HepG2 (cell line): Measurements from ENCODE around the gene DNAJC28. TPM values are rescaled to one million over a fixed set of nuclear protein-coding genes. Genes with fewer than 3 reads are reported as not detected.

Source experiments
- ADNP ChIP-seq: sonication (generic); formaldehyde crosslinking; IDR thresholded peaks from 2 replicates; pipeline ENCODE4 v1.4.0; 2020; ENCODE audit warnings: missing genetic modification reagents
- BCL6 ChIP-seq: IDR thresholded peaks from 2 replicates; pipeline ENCODE4 v1.6.1; 2016; ENCODE audit warnings: missing genetic modification reagents, missing compliant biosample characterization
- ELF1 ChIP-seq: sonication (generic); formaldehyde crosslinking; IDR thresholded peaks from 2 replicates; pipeline ENCODE4 v1.4.0; 2020; ENCODE audit warnings: missing genetic modification reagents
- FLYWCH1 ChIP-seq: sonication (generic); formaldehyde crosslinking; IDR thresholded peaks from 2 replicates; pipeline ENCODE4 v1.8.1; 2023; ENCODE audit warnings: mild to moderate bottlenecking, missing genetic modification reagents
- GABPA ChIP-seq, 2 experiments: IDR thresholded peaks; 2 replicates each; pipeline ENCODE4 v1.6.1; 2011 to 2016; ENCODE audit warnings: low read depth in 2 of 2, low read length in 1 of 2, missing biosample characterization in 1 of 2, missing genetic modification characterization in 1 of 2
- HNRNPLL ChIP-seq: fragments of 200-400 bp; formaldehyde crosslinking; IDR thresholded peaks from 2 replicates; pipeline ENCODE4 v1.6.1; 2017; ENCODE audit warnings: mild to moderate bottlenecking, low read depth, low read length; ENCODE audit not compliant: poor library complexity, severe bottlenecking
- KLF13 ChIP-seq: sonication (generic); formaldehyde crosslinking; IDR thresholded peaks from 2 replicates; pipeline ENCODE4 v1.4.0; 2020; ENCODE audit warnings: mild to moderate bottlenecking, missing genetic modification reagents
- MATR3 ChIP-seq: sonication (generic); formaldehyde crosslinking; IDR thresholded peaks from 2 replicates; pipeline ENCODE4 v1.4.0; 2020; ENCODE audit warnings: missing genetic modification reagents
- REST ChIP-seq, 2 experiments: IDR thresholded peaks; 2 replicates each; pipeline ENCODE4 v1.6.1; 2011 to 2012; ENCODE audit warnings: low read length in 2 of 2, borderline replicate concordance in 1 of 2, low read depth in 1 of 2, mild to moderate bottlenecking in 1 of 2, moderate library complexity in 1 of 2
- RXRA ChIP-seq: sonication (generic); formaldehyde crosslinking; IDR thresholded peaks from 2 replicates; pipeline ENCODE4 v1.5.1; 2020; ENCODE audit warnings: missing genetic modification reagents
- TFE3 ChIP-seq: IDR thresholded peaks from 2 replicates; pipeline ENCODE4 v1.6.1; 2016
- UBTF ChIP-seq: sonication (generic); formaldehyde crosslinking; IDR thresholded peaks from 2 replicates; pipeline ENCODE4 v1.4.0; 2020; ENCODE audit warnings: mild to moderate bottlenecking, missing genetic modification reagents
- ZBTB33 ChIP-seq: sonication (generic); formaldehyde crosslinking; IDR thresholded peaks from 2 replicates; pipeline ENCODE4 v1.4.0; 2020; ENCODE audit warnings: missing genetic modification reagents
- ZFP1 ChIP-seq: IDR thresholded peaks from 2 replicates; pipeline ENCODE4 v1.6.1; 2016
- ZFP41 ChIP-seq: sonication (generic); formaldehyde crosslinking; IDR thresholded peaks from 2 replicates; pipeline ENCODE4 v1.4.0; 2020; ENCODE audit warnings: mild to moderate bottlenecking, missing genetic modification reagents, borderline replicate concordance
- ZFY ChIP-seq: sonication (generic); formaldehyde crosslinking; IDR thresholded peaks from 2 replicates; pipeline ENCODE4 v1.4.0; 2020; ENCODE audit warnings: missing genetic modification reagents
- ZNF235 ChIP-seq: sonication (generic); formaldehyde crosslinking; IDR thresholded peaks from 2 replicates; pipeline ENCODE4 v1.8.1; 2023; ENCODE audit warnings: mild to moderate bottlenecking, missing genetic modification reagents, borderline replicate concordance
- ZNF572 ChIP-seq: sonication (generic); formaldehyde crosslinking; IDR thresholded peaks from 2 replicates; pipeline ENCODE4 v1.5.1; 2020; ENCODE audit warnings: mild to moderate bottlenecking, missing genetic modification reagents
- ZNF589 ChIP-seq: sonication (generic); formaldehyde crosslinking; conservative IDR thresholded peaks from 2 replicates; pipeline ENCODE4 v1.8.0; 2022; ENCODE audit warnings: mild to moderate bottlenecking, moderate library complexity, missing genetic modification reagents
- ZNF761 ChIP-seq: sonication (generic); formaldehyde crosslinking; conservative IDR thresholded peaks from 2 replicates; pipeline ENCODE4 v1.4.0; 2020; ENCODE audit warnings: mild to moderate bottlenecking, missing genetic modification reagents
- polyA plus RNA-seq, 8 experiments: library from polyadenylated mRNA; depleted of rRNA in 3 of 8; stranded (reverse) in 7 of 8; unstranded in 1 of 8; fragments of >200 nt; fragmentation: Illumina TruSeq in 4 of 8; extraction: Trizol in 4 of 8; gene quantifications; 2 replicates each; pipeline versions ENCODE4 v1.2.1 to v1.2.3, GENCODE V29; 2011 to 2016; ENCODE audit warnings: low read depth in 4 of 8, missing spikeins in 1 of 8, mixed read lengths in 1 of 8; ENCODE audit not compliant: insufficient read depth in 1 of 8
- total RNA-seq, 5 experiments: library from RNA; depleted of rRNA; stranded (reverse); fragments of >200 nt; fragmentation: Illumina TruSeq; extraction: Trizol; gene quantifications; 2 replicates each; pipeline ENCODE4 v1.2.3, GENCODE V29; 2016; ENCODE audit warnings: low read depth in 1 of 5

Gene DNAJC28
- total and polyA plus RNA-seq, 2 of the 13 experiments (the other 11 are each of a cell fraction or from before 2014, with no cell fraction given), result 1.5 to 3.3 TPM

- TF ChIP-seq REST (IDR thresholded peaks at IDR 0.05; ENCODE audit: borderline replicate concordance in 1 of 2, low read depth in 1 of 2, low read length in 2 of 2), result no peak
- peak; percentile 13; the same call in 1 of the 2 replicates for TF ChIP-seq ZBTB33 (CRISPR knock-in tag)
- TF ChIP-seq RXRA (CRISPR knock-in tag), result peak; percentile 32
- no peak for TF ChIP-seq BCL6 (CRISPR knock-in tag)
- 0 out of 2 replicates have a peak, but pooled peaks have one; percentile 26 for TF ChIP-seq ZNF235
- TF ChIP-seq ZNF589 (CRISPR knock-in tag), result no peak
- no peak for TF ChIP-seq MATR3 (CRISPR knock-in tag)
- TF ChIP-seq ZFY (CRISPR knock-in tag), result peak; percentile 50
- TF ChIP-seq ZFP1 (CRISPR knock-in tag), result no peak
- 0 out of 2 replicates have a peak, but pooled peaks have one; percentile 9 for TF ChIP-seq UBTF (CRISPR knock-in tag)
- peak; percentile 92; the same call in 1 of the 2 replicates for TF ChIP-seq ZNF572 (CRISPR knock-in tag)
- no peak for TF ChIP-seq GABPA (IDR thresholded peaks at IDR 0.05; ENCODE audit: low read depth, low read length)
- TF ChIP-seq GABPA (CRISPR knock-in tag; IDR thresholded peaks at IDR 0.05; ENCODE audit: low read depth), result peak; percentile 79
- TF ChIP-seq ZFP41 (CRISPR knock-in tag), result no peak
- TF ChIP-seq KLF13 (CRISPR knock-in tag), result 0 out of 2 replicates have a peak, but pooled peaks have one; percentile 60
- no peak for TF ChIP-seq FLYWCH1
- TF ChIP-seq ELF1 (CRISPR knock-in tag), result peak; percentile 53; the same call in 1 of the 2 replicates
- TF ChIP-seq TFE3, result peak; percentile 37; the same call in 1 of the 2 replicates
- TF ChIP-seq ADNP, result no peak
- TF ChIP-seq ZNF761, result no peak
- TF ChIP-seq HNRNPLL, result peak; percentile 78
Measured at GRCh38 chr21:33491373-33492102, at the start of gene DNAJC28 (continued).
